HCT116 (cell line): ENCODE results near the gene DCAF15.

Source experiments
- CEBPB ChIP-seq: IDR thresholded peaks from 2 replicates; pipeline ENCODE4 v1.6.1; 2012; ENCODE audit warnings: low read depth
- EZH2 ChIP-seq: fragments of 200-600 bp; sonication (generic); IDR thresholded peaks from 2 replicates; pipeline ENCODE4 v1.6.1; 2017; ENCODE audit warnings: antibody characterized with exemption, mixed run types
- JUND ChIP-seq: IDR thresholded peaks from 2 replicates; pipeline ENCODE4 v1.6.1; 2012
- POLR2A ChIP-seq: IDR thresholded peaks from 2 replicates; pipeline ENCODE4 v1.7.0; 2011; ENCODE audit warnings: borderline replicate concordance; ENCODE audit not compliant: insufficient read depth, insufficient read length; ENCODE audit errors: extremely low read depth
- SP1 ChIP-seq: IDR thresholded peaks from 2 replicates; pipeline ENCODE4 v1.6.1; 2012; ENCODE audit warnings: low read depth
- ZFX ChIP-seq: fragments of 450-650 bp; IDR thresholded peaks from 2 replicates; pipeline ENCODE4 v1.6.1; 2017
- ZNF274 ChIP-seq: fragments of 200-500 bp; sonication (Bioruptor generic); IDR thresholded peaks from 2 replicates; pipeline ENCODE4 v1.6.1; 2014; ENCODE audit warnings: mild to moderate bottlenecking, low read depth, low read length, inconsistent platforms
- TF ChIP-seq, protein P1 (sequence below), 3 experiments: fragments of 200-600 bp in 1 of 3; sonication (generic) in 1 of 3; IDR thresholded peaks in 2 of 3; conservative IDR thresholded peaks in 1 of 3; 2 replicates each; pipeline ENCODE4 v1.5.1; 2012 to 2017; ENCODE audit warnings: low read depth in 2 of 3, low read length in 2 of 3, antibody characterized with exemption in 1 of 3, borderline replicate concordance in 1 of 3, control low read depth in 1 of 3, mild to moderate bottlenecking in 1 of 3, mixed read lengths in 1 of 3, mixed run types in 1 of 3, moderate library complexity in 1 of 3; ENCODE audit not compliant: insufficient read depth in 1 of 3

DNA sequence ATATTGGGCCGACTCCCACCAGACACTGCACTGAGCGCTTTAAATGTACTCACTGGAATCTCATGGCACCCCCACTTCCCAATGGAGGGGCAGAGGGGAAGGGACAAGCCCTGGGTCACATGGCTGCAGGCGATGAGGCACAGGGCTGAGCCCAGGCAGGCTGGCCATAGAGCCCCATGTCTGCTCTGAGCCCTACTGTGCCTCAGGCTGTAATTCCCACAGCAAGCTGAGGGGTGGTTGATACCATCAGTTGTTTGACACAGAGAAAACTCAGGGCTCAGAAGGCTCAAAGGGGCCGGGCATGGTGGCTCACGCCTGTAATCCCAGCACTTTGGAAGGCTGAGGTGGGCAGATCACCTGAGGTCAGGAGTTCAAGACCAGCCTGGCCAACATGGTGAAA lies 28.7 kb downstream of the DCAF15 start:
- TF ChIP-seq JUND (no peak), ZNF274 (no peak), EZH2 (no peak), POLR2A (no peak), SP1 (no peak), CEBPB (no peak), ZFX (no peak)
- TF ChIP-seq, protein P1, sequence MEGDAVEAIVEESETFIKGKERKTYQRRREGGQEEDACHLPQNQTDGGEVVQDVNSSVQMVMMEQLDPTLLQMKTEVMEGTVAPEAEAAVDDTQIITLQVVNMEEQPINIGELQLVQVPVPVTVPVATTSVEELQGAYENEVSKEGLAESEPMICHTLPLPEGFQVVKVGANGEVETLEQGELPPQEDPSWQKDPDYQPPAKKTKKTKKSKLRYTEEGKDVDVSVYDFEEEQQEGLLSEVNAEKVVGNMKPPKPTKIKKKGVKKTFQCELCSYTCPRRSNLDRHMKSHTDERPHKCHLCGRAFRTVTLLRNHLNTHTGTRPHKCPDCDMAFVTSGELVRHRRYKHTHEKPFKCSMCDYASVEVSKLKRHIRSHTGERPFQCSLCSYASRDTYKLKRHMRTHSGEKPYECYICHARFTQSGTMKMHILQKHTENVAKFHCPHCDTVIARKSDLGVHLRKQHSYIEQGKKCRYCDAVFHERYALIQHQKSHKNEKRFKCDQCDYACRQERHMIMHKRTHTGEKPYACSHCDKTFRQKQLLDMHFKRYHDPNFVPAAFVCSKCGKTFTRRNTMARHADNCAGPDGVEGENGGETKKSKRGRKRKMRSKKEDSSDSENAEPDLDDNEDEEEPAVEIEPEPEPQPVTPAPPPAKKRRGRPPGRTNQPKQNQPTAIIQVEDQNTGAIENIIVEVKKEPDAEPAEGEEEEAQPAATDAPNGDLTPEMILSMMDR (IDR thresholded peaks at IDR 0.05 in 2 of 3, conservative IDR thresholded peaks at IDR 0.05 in 1 of 3; ENCODE audit: borderline replicate concordance in 1 of 3, insufficient read depth in 1 of 3, low read depth in 2 of 3, low read length in 2 of 3) = no peak
